Measurements from ENCODE around the gene CFAP53. TPM values are rescaled to one million over a fixed set of nuclear protein-coding genes. Genes with fewer than 3 reads are reported as not detected.
"Not testable (repeated sequence)": the region's sequence is repeated elsewhere in the genome, so short reads cannot be mapped to it uniquely, and the experiment has no call there.

Gene CFAP53
- total and polyA plus RNA-seq, 2 of the 13 experiments (the other 11 are each of a cell fraction or from before 2014, with no cell fraction given) = 0.05 to 0.07 TPM

GRCh38 chr18:50310080-50310479, 43.8 kb upstream of the CFAP53 start:
- H3K27me3 ChIP-seq (ENCODE audit: control insufficient read depth in 1 of 2, insufficient read depth in 2 of 2, low read length in 2 of 2) = no peaks in the 10 kb centered on the region
- FAIRE-seq = no peak
- BruUV-seq (replicated peaks) = no TSS peak
- H3K9ac ChIP-seq (ENCODE audit: insufficient read depth, low read depth, low read length) = no peak overlapping the region
- in situ Hi-C loops (cut with HindIII; ENCODE audit: extremely low pct_ligation_motif_present, low pct_unique_long_range_greater_than_20kb) (no loop called here), intact Hi-C loops (cut with micrococcal nuclease; ENCODE audit: unreplicated experiment) (no loop called here)
- H3K9me3 ChIP-seq (ENCODE audit: low read length) = peaks cover 4% of the 10 kb centered on the region
- ATAC-seq = no peak
- 77% methylated on average over 10 of the region's 10 CpGs for WGBS (ENCODE audit: low lambda C conversion rate)
- no peak overlapping the region for H3K4me2 ChIP-seq (ENCODE audit: low read depth, low read length)
- H2AFZ ChIP-seq (ENCODE audit: low read length) = no peak overlapping the region
- H3K27ac ChIP-seq (ENCODE audit: extremely low read length, insufficient read depth, low read length) = no peak overlapping the region
- no peaks in the 10 kb centered on the region for H4K20me1 ChIP-seq (ENCODE audit: insufficient read depth, low read length)
- H3K4me1 ChIP-seq (ENCODE audit: insufficient read depth, low read length) = peaks cover 51% of the 10 kb centered on the region
- TF ChIP-seq TBX3 (IDR thresholded peaks at IDR 0.05; ENCODE audit: borderline replicate concordance) = no peak
- no peak for TF ChIP-seq ZMYM3 (CRISPR knock-in tag; IDR thresholded peaks at IDR 0.05)
- no peak for TF ChIP-seq RFX5 (IDR thresholded peaks at IDR 0.05; ENCODE audit: low read depth, low read length)
- TF ChIP-seq ZNF512B (CRISPR knock-in tag; IDR thresholded peaks at IDR 0.05; ENCODE audit: borderline replicate concordance) = no peak
- no peak for TF ChIP-seq FIP1L1 (IDR thresholded peaks at IDR 0.05; ENCODE audit: borderline replicate concordance, insufficient read depth, low read depth, low read length)
- no peak for TF ChIP-seq ZNF784 (CRISPR knock-in tag; IDR thresholded peaks at IDR 0.05; ENCODE audit: borderline replicate concordance)
- TF ChIP-seq ZNF235 (CRISPR knock-in tag; IDR thresholded peaks at IDR 0.05; ENCODE audit: borderline replicate concordance) = no peak
- no peak for TF ChIP-seq FOXC1 (CRISPR knock-in tag; IDR thresholded peaks at IDR 0.05; ENCODE audit: borderline replicate concordance)
- no peak for TF ChIP-seq ZNF580 (CRISPR knock-in tag; IDR thresholded peaks at IDR 0.05; ENCODE audit: borderline replicate concordance, low read depth)
- no peak for TF ChIP-seq ZNF740 (CRISPR knock-in tag; IDR thresholded peaks at IDR 0.05)
- no peak for TF ChIP-seq DRAP1 (CRISPR knock-in tag; IDR thresholded peaks at IDR 0.05)
- TF ChIP-seq ZBTB42 (CRISPR knock-in tag; IDR thresholded peaks at IDR 0.05) = no peak
- POLR2A ChIA-PET = interaction anchor here (3.5 kb wide), 1 partner anchor 29 kb away, joined by 15 read pairs; the partner anchor contains the start of gene MBD1
- CTCF ChIA-PET (ENCODE audit: low intra/inter-chr PET ratio, low total read pairs) = no interaction called here
- no peak for DNase-seq (ENCODE audit: low spot score)
- no peaks in the 10 kb centered on the region for H3K79me2 ChIP-seq (ENCODE audit: insufficient read depth, low read length)
- no peaks in the 10 kb centered on the region for H3K36me3 ChIP-seq (replicated peaks in 1 of 2; ENCODE audit: control insufficient read depth in 1 of 2, insufficient read depth in 2 of 2, low read length in 2 of 2)
- no peak overlapping the region for H3K4me3 ChIP-seq (replicated peaks in 1 of 3; ENCODE audit: insufficient read depth in 1 of 3, low read depth in 2 of 3, low read length in 3 of 3)

GRCh38 chr18:50308851-50309250, 42.6 kb upstream of the CFAP53 start:
- DNase-seq (ENCODE audit: low spot score); H3K79me2 ChIP-seq (ENCODE audit: insufficient read depth, low read length); H3K4me3 ChIP-seq (replicated peaks in 1 of 3; ENCODE audit: insufficient read depth in 1 of 3, low read depth in 2 of 3, low read length in 3 of 3); H3K9ac ChIP-seq (ENCODE audit: insufficient read depth, low read depth, low read length); FAIRE-seq; CTCF ChIA-PET (ENCODE audit: low intra/inter-chr PET ratio, low total read pairs); in situ Hi-C loops (cut with HindIII; ENCODE audit: extremely low pct_ligation_motif_present, low pct_unique_long_range_greater_than_20kb); H3K9me3 ChIP-seq (ENCODE audit: low read length); BruUV-seq (replicated peaks); H3K27me3 ChIP-seq (ENCODE audit: control insufficient read depth in 1 of 2, insufficient read depth in 2 of 2, low read length in 2 of 2); H3K36me3 ChIP-seq (replicated peaks in 1 of 2; ENCODE audit: control insufficient read depth in 1 of 2, insufficient read depth in 2 of 2, low read length in 2 of 2); H2AFZ ChIP-seq (ENCODE audit: low read length); H3K27ac ChIP-seq (ENCODE audit: extremely low read length, insufficient read depth, low read length); H4K20me1 ChIP-seq (ENCODE audit: insufficient read depth, low read length); ATAC-seq: not testable (repeated sequence)
- Histone ChIP-seq H3K4me2 (ENCODE audit: low read depth, low read length) (peak overlapping the region; percentile 96; the same call in 1 of the 2 replicates), H3K4me1 (ENCODE audit: insufficient read depth, low read length) (peaks cover 46% of the 10 kb centered on the region)
- WGBS (ENCODE audit: low lambda C conversion rate) = 14% methylated on average over 5 of the region's 5 CpGs
- intact Hi-C loops (cut with micrococcal nuclease; ENCODE audit: unreplicated experiment) = loop anchor here (2.0 to 5.0 kb wide), 2 partner anchors 42 to 48 kb away; partner anchors contain the start of gene CFAP53
- POLR2A ChIA-PET = interaction anchor here (1.6 to 3.5 kb wide), 2 partner anchors 27 to 66 kb away, joined by 10 to 15 read pairs; partner anchors contain the start of genes MBD1 and SKA1
